HCT116 (cell line): ENCODE results near the gene GPRC5C.

ENCODE experiments used
- ATF3 ChIP-seq: IDR thresholded peaks from 2 replicates; pipeline ENCODE4 v1.6.1; 2012
- CEBPB ChIP-seq: IDR thresholded peaks from 2 replicates; pipeline ENCODE4 v1.6.1; 2012; ENCODE audit warnings: low read depth
- ELF1 ChIP-seq: IDR thresholded peaks from 2 replicates; pipeline ENCODE4 v1.6.1; 2012; ENCODE audit warnings: low read depth, borderline replicate concordance
- EZH2 ChIP-seq: fragments of 200-600 bp; sonication (generic); IDR thresholded peaks from 2 replicates; pipeline ENCODE4 v1.6.1; 2017; ENCODE audit warnings: antibody characterized with exemption, mixed run types
- JUND ChIP-seq: IDR thresholded peaks from 2 replicates; pipeline ENCODE4 v1.6.1; 2012
- POLR2A ChIP-seq: IDR thresholded peaks from 2 replicates; pipeline ENCODE4 v1.7.0; 2011; ENCODE audit warnings: borderline replicate concordance; ENCODE audit not compliant: insufficient read depth, insufficient read length; ENCODE audit errors: extremely low read depth
- POLR2AphosphoS5 ChIP-seq: IDR thresholded peaks from 2 replicates; pipeline ENCODE4 v1.6.1; 2011; ENCODE audit warnings: mild to moderate bottlenecking, low read depth, low read length, moderate library complexity
- SP1 ChIP-seq: IDR thresholded peaks from 2 replicates; pipeline ENCODE4 v1.6.1; 2012; ENCODE audit warnings: low read depth
- SRF ChIP-seq: IDR thresholded peaks from 2 replicates; pipeline ENCODE4 v1.6.1; 2012; ENCODE audit warnings: low read depth
- ZBTB33 ChIP-seq: IDR thresholded peaks from 2 replicates; pipeline ENCODE4 v1.6.1; 2011; ENCODE audit warnings: mild to moderate bottlenecking, low read length, moderate library complexity; ENCODE audit not compliant: insufficient replicate concordance; ENCODE audit errors: extremely low read depth
- ZFX ChIP-seq: fragments of 450-650 bp; IDR thresholded peaks from 2 replicates; pipeline ENCODE4 v1.6.1; 2017
- ZNF274 ChIP-seq: fragments of 200-500 bp; sonication (Bioruptor generic); IDR thresholded peaks from 2 replicates; pipeline ENCODE4 v1.6.1; 2014; ENCODE audit warnings: mild to moderate bottlenecking, low read depth, low read length, inconsistent platforms
- TF ChIP-seq, protein P1 (sequence below): IDR thresholded peaks from 2 replicates; pipeline ENCODE4 v1.6.1; 2012; ENCODE audit warnings: low read depth
- TF ChIP-seq, protein P2 (sequence below), 3 experiments: fragments of 200-600 bp in 1 of 3; sonication (generic) in 1 of 3; IDR thresholded peaks in 2 of 3; conservative IDR thresholded peaks in 1 of 3; 2 replicates each; pipeline ENCODE4 v1.5.1; 2012 to 2017; ENCODE audit warnings: low read depth in 2 of 3, low read length in 2 of 3, antibody characterized with exemption in 1 of 3, borderline replicate concordance in 1 of 3, control low read depth in 1 of 3, mild to moderate bottlenecking in 1 of 3, mixed read lengths in 1 of 3, mixed run types in 1 of 3, moderate library complexity in 1 of 3; ENCODE audit not compliant: insufficient read depth in 1 of 3

DNA sequence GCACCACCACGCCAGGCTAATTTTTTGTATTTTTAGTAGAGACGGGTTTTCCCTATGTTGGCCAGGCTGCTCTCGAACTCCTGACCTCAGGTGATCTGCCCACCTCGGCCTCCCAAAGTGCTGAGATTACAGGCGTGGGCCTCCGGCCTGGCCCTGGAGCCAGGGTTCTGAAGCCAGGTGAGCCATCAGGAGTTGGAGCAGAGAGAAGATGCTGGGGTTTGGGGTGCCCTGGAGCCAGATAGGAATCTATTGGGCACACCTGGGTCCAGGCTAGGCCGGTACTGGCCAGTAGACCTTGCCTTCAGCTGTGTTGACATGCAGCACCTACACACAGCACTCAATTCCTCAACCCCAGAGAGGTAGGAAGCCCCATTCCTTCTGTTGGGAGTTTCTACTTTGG, 29.1 kb downstream of the GPRC5C start:
- TF ChIP-seq SP1 (no peak), ATF3 (no peak), EZH2 (no peak), SRF (no peak), POLR2AphosphoS5 (no peak), JUND (no peak), ELF1 (no peak), ZNF274 (no peak), ZBTB33 (no peak), POLR2A (no peak), CEBPB (no peak), ZFX (no peak)
- TF ChIP-seq, protein P1, sequence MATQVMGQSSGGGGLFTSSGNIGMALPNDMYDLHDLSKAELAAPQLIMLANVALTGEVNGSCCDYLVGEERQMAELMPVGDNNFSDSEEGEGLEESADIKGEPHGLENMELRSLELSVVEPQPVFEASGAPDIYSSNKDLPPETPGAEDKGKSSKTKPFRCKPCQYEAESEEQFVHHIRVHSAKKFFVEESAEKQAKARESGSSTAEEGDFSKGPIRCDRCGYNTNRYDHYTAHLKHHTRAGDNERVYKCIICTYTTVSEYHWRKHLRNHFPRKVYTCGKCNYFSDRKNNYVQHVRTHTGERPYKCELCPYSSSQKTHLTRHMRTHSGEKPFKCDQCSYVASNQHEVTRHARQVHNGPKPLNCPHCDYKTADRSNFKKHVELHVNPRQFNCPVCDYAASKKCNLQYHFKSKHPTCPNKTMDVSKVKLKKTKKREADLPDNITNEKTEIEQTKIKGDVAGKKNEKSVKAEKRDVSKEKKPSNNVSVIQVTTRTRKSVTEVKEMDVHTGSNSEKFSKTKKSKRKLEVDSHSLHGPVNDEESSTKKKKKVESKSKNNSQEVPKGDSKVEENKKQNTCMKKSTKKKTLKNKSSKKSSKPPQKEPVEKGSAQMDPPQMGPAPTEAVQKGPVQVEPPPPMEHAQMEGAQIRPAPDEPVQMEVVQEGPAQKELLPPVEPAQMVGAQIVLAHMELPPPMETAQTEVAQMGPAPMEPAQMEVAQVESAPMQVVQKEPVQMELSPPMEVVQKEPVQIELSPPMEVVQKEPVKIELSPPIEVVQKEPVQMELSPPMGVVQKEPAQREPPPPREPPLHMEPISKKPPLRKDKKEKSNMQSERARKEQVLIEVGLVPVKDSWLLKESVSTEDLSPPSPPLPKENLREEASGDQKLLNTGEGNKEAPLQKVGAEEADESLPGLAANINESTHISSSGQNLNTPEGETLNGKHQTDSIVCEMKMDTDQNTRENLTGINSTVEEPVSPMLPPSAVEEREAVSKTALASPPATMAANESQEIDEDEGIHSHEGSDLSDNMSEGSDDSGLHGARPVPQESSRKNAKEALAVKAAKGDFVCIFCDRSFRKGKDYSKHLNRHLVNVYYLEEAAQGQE: no peak
- TF ChIP-seq, protein P2, sequence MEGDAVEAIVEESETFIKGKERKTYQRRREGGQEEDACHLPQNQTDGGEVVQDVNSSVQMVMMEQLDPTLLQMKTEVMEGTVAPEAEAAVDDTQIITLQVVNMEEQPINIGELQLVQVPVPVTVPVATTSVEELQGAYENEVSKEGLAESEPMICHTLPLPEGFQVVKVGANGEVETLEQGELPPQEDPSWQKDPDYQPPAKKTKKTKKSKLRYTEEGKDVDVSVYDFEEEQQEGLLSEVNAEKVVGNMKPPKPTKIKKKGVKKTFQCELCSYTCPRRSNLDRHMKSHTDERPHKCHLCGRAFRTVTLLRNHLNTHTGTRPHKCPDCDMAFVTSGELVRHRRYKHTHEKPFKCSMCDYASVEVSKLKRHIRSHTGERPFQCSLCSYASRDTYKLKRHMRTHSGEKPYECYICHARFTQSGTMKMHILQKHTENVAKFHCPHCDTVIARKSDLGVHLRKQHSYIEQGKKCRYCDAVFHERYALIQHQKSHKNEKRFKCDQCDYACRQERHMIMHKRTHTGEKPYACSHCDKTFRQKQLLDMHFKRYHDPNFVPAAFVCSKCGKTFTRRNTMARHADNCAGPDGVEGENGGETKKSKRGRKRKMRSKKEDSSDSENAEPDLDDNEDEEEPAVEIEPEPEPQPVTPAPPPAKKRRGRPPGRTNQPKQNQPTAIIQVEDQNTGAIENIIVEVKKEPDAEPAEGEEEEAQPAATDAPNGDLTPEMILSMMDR (IDR thresholded peaks at IDR 0.05 in 2 of 3, conservative IDR thresholded peaks at IDR 0.05 in 1 of 3; ENCODE audit: borderline replicate concordance in 1 of 3, insufficient read depth in 1 of 3, low read depth in 2 of 3, low read length in 2 of 3): no peak
